HG03039 (cell line): ENCODE measurements around the gene MYH8.

Experiments
- ATAC-seq: cut with Tn5 transposase; IDR thresholded peaks from one replicate; pipeline ENCODE4 v1.9.1; 2021; ENCODE audit warnings: mild to moderate bottlenecking, moderate library complexity; ENCODE audit not compliant: unreplicated experiment

The MYH8 gene

GRCh38 chr17:10421900-10422542, at the start of gene MYH8:
Gene MYH8 (minus strand): TSS chr17:10421950. CDS start chr17:10420227, 1,723 bp downstream.
- no peak for ATAC-seq

GRCh38 chr17:10469459-10469858, 47.7 kb upstream of the MYH8 start, which contains the start of gene MYH4:
Gene MYH4 (minus strand): TSS chr17:10469559. CDS start chr17:10466745, 2,814 bp downstream.
- no peak for ATAC-seq

GRCh38 chr17:10463402-10463801, 41.7 kb upstream of the MYH8 start:
- ATAC-seq: no peak

GRCh38 chr17:10460062-10460461, 38.3 kb upstream of the MYH8 start:
- ATAC-seq: no peak

GRCh38 chr17:10458701-10459100, 37.0 kb upstream of the MYH8 start:
- no peak for ATAC-seq

- ATAC-seq: no peak
Measured at GRCh38 chr17:10457952-10458351, 36.2 kb upstream of the MYH8 start.

- no peak for ATAC-seq
Measured at GRCh38 chr17:10447026-10447931, 25.5 kb upstream of the MYH8 start.

GRCh38 chr17:10439816-10440215, 18.1 kb upstream of the MYH8 start:
- ATAC-seq: no peak

- no peak for ATAC-seq
Measured at GRCh38 chr17:10435096-10435495, 13.3 kb upstream of the MYH8 start.

- no peak for ATAC-seq
Measured at GRCh38 chr17:10429421-10430045, 7.8 kb upstream of the MYH8 start.

- no peak for ATAC-seq
Measured at GRCh38 chr17:10428781-10429180, 7.0 kb upstream of the MYH8 start.

GRCh38 chr17:10421211-10421610, 539 bp downstream of the MYH8 start:
- no peak for ATAC-seq

GRCh38 chr17:10420811-10421210, 939 bp downstream of the MYH8 start:
- ATAC-seq: no peak

GRCh38 chr17:10417431-10417830, 4.3 kb downstream of the MYH8 start:
- ATAC-seq: no peak

GRCh38 chr17:10415161-10415560, 6.6 kb downstream of the MYH8 start:
- no peak for ATAC-seq

- no peak for ATAC-seq
Measured at GRCh38 chr17:10403589-10403988, 18.2 kb downstream of the MYH8 start.

GRCh38 chr17:10398352-10398751, 23.4 kb downstream of the MYH8 start:
- no peak for ATAC-seq

GRCh38 chr17:10396524-10397163, 25.1 kb downstream of the MYH8 start:
- no peak for ATAC-seq

- no peak for ATAC-seq
Measured at GRCh38 chr17:10394201-10394887, 27.4 kb downstream of the MYH8 start.

- ATAC-seq: no peak
Measured at GRCh38 chr17:10392880-10393279, 28.9 kb downstream of the MYH8 start.

- no peak for ATAC-seq
Measured at GRCh38 chr17:10385871-10386270, 35.9 kb downstream of the MYH8 start.
